Measurements from ENCODE around the gene MCF2L2. TPM values are rescaled to one million over a fixed set of nuclear protein-coding genes. Genes with fewer than 3 reads are reported as not detected.

The MCF2L2 gene
- polyA plus RNA-seq, 12 donors = 0.05 to 0.62 (median 0.38) TPM; not detected in 2

DNA sequence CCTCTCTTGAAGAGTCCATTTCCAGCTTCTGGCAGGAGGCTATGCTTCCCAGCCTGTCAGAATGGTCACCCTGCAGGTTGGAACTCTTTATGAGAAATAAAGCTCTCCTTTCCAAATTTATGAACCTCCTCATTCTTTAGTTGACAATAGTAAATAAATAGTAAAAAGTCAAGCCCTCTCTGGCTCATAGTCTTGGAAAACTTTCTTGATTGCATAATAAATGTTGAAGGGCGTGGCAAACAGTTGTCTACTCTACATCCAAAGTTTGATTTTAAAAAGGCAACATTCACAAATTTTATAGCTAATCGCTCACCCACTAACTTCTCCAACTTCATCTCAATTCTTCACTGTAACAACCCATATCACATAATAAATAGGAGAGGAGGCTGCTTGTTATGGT, 58.8 kb downstream of the MCF2L2 start:
- no peak for DNase-seq

- no peak for DNase-seq
These were observed 59.3 kb downstream of the MCF2L2 start for GRCh38 chr3:183369117-183369516.

DNA sequence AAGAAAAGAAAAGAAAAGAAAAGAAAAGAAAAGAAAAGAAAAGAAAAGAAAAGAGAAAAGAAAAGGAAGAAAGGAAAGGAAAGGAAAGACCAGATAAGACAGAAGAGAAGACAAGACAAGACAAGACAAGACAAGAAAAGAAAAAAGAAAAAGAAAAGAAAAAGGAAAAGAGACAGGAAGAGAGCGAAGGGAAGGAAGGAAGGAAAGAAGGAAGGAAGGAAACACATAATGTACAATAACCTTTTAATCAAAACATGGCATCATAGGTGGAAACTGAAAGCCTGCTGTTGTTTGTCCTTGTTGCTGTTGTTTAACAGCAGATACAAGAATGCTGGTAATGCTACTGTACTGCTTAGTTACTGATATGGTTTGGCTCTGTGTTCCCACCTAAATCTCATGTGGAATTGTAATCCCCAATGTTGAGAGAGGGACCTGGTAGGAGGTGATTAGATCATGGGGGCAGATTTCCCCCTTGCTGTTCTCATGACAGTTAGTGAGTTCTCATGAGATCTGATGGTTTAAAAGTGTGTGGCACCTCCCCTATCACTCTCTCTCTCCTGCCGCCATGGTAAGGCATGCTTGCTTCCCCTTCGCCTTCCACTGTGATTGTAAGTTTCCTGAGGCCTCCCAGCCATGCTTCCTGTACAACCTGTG, 67.3 kb downstream of the MCF2L2 start:
- DNase-seq = no peak

DNA sequence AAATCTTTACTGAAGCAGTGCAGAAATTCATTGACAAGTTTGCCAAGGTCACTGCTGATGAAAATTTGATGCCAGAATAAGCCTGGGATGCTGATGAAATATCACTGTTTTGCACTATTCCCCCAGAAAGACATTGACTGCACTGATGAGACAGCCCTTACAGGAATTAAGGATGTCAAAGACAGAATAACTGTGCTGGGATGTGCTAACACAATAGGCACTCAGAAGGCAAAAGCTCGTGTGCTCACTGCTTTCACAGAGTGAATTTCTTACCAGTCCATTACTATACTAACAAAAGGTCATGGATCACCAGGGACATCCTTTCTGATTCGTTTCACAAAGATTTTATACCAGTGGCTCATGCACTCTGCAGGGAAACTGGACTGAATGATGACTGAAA, 69.4 kb downstream of the MCF2L2 start:
- no peak for DNase-seq

GRCh38 chr3:183357564-183358079, 70.8 kb downstream of the MCF2L2 start:
- DNase-seq = no peak

GRCh38 chr3:183356920-183357319, 71.5 kb downstream of the MCF2L2 start:
- DNase-seq = no peak

- DNase-seq = no peak
These were observed 73.5 kb downstream of the MCF2L2 start for GRCh38 chr3:183354874-183355273.

GRCh38 chr3:183354325-183354831, 74.0 kb downstream of the MCF2L2 start:
- no peak for DNase-seq

GRCh38 chr3:183353421-183353820, 75.0 kb downstream of the MCF2L2 start:
- no peak for DNase-seq

- no peak for DNase-seq
These were observed 78.3 kb downstream of the MCF2L2 start for GRCh38 chr3:183350164-183350563.

- DNase-seq = no peak
These were observed 78.8 kb downstream of the MCF2L2 start for GRCh38 chr3:183349421-183350157.

DNA sequence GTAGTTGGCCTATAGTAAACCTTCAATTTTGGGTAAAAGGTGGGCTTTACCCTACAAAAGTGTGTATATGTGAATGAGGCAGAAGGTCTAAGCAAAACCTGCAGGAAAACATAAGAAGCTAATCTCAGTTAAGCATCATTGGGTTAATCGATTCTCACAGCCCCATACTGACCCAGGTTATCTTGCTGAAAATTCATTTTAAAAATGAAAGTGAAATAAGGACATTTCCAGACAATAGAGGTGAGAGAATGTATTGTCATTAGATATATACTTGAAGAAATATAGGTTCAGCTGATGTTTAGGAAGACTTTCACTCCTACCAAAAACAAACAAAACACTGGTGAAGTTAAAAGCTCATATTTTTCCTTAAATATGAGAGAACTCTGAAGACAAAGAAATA, 85.6 kb downstream of the MCF2L2 start:
- no peak for DNase-seq

DNA sequence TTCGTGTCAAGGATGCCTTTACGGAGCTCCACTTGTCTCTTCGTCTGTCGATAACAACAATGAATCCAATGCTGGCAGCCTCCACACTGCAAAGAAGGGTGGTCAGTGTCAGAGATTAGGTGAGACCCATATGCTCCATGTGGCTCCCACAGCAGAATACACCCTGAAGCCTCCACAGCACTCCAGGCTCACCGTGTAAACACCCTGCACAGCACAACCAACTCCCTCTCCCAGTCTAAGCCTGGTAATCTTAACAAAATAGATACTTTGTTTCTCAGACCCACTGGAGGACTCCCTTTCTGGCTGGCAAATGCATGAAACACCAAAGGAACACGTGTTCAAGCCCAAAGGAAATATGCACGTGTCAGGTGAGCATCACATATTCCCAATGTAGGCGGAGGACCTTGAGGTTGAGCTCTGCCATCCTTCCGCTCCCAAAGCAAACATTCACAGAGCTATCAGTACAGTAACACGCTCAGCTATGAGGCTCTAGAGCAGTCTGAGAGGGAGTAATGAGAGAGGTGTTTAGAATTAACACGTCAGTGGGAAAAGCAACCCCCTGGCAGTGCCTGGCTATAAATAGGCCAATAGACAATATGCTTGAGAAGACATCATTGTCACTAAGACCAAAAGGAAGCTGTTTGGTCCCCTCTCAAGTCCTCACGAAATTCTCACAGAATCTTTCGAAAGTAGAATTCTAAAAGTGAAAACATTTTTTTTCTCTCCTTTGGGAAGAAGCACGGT, 86.7 kb downstream of the MCF2L2 start:
- no peak for DNase-seq

- DNase-seq = no peak
These were observed 88.2 kb downstream of the MCF2L2 start for GRCh38 chr3:183340222-183340621.

DNA sequence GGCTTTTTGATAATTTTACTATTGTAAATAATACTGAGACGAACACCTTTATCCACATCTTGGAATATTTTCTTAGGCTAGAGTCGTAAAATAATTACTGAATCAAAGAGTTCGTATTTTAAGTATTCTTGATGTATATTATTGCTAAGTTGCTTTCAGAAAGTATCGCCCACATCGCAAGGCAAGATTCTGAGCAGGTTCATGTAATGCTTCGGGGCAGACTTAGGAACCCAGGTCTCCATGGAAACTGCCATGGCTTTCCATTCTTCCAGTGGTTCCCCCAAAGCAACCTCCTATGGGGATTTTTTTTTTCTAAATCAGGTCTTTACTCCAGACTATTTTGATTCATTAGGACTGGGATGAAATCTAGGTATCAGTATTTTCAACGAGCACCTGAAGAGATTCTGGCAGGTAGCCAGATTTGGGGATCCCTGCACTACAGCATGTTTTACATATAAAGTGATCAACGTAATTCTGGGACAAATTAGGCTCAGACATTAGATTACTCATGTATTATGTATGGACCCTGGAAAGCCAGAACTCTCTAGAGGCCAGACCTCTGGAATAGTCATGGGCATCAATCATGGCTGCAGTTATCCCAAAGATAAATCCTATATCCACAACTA, 88.8 kb downstream of the MCF2L2 start:
- DNase-seq = no peak

DNA sequence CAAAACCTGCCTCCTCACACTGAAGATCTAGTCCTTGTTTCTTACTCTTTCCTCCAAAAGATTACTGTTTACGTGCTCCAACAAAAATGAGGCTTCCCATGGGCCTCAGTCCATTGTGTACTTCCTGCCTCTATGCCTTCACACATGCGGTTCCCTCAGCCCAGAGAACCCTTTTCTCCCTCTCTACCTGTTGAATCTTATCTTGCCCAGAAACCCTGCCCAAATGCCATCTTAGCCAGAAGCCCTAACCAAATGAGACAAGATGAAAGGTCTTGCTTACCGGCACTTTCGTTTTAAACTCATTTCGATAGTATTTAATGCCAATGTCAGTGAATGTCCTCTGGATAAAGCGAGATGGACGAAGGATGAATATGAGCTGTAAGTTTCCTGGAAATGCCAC, 89.9 kb downstream of the MCF2L2 start:
- no peak for DNase-seq

- DNase-seq = no peak
These were observed 95.9 kb downstream of the MCF2L2 start for GRCh38 chr3:183332487-183332886.

GRCh38 chr3:183331498-183331897, 96.9 kb downstream of the MCF2L2 start:
- DNase-seq = no peak

DNA sequence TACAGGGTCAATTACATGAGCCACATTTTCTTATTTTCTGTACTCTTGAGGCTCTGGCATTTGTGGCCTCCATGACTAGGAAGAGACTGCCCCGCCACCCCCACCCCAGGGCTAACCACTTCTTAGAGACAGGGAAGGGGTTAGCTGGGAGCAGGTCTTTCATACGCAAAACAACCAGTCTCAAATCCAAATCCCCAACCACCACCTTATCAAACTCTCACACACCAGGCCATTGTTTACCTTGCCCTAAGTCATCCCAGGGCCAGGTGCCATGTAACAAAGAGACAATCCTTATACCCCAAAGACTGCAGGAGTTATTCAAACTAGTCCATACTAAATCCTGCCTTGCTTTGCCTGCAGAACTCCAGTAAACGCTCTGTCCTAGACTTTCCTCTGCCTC, 97.5 kb downstream of the MCF2L2 start:
- DNase-seq = no peak

DNA sequence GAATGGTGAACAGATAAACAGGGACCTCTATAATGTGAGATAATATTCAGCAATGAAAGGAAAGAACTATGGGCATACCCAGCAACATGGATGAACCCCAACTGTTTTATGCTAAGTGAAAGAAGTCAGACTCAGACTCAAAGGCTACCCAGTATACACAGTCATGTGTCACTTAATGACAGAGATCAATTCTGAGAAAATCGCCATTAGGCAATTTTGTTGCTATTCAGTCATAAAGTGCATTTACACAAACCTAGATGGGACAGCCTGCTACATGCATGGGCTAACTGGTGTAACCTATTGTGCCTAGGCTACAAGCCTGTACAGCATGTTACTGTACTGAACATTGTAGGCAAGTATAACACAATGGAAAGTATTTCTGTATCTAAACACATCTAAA, 98.9 kb downstream of the MCF2L2 start:
- no peak for DNase-seq

- no peak for DNase-seq
These were observed 99.6 kb downstream of the MCF2L2 start for GRCh38 chr3:183328823-183329222.

DNA sequence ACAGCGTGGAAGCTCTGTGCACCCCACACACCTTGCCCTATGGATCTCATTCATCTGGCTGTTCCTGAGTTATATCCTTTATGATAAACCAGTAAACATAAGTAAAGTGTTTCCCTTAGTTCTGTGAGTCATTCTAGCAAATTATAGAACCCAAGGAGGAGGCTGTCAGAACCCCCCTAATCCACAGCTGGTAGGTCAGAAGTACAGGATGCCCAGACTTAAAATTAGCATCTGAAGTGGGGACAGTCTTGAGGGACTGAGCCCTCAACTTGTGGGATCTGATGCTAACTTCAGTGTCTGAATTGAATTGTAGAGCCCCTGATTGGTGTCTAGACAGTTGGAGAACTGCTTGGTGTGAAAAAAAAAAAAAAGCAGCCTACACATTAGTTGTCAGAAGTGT, 100.3 kb downstream of the MCF2L2 start:
- DNase-seq = no peak

Data from muscle of arm (tissue), 12 donors.